HG03159 (cell line): ENCODE measurements around the gene DDX51.
"Not testable (repeated sequence)": the region's sequence is repeated elsewhere in the genome, so short reads cannot be mapped to it uniquely, and the experiment has no call there.

Source experiments
- ATAC-seq: cut with Tn5 transposase; IDR thresholded peaks from one replicate; pipeline ENCODE4 v1.9.1; 2021; ENCODE audit warnings: mild to moderate bottlenecking, moderate library complexity; ENCODE audit not compliant: unreplicated experiment

DDX51 gene

DNA sequence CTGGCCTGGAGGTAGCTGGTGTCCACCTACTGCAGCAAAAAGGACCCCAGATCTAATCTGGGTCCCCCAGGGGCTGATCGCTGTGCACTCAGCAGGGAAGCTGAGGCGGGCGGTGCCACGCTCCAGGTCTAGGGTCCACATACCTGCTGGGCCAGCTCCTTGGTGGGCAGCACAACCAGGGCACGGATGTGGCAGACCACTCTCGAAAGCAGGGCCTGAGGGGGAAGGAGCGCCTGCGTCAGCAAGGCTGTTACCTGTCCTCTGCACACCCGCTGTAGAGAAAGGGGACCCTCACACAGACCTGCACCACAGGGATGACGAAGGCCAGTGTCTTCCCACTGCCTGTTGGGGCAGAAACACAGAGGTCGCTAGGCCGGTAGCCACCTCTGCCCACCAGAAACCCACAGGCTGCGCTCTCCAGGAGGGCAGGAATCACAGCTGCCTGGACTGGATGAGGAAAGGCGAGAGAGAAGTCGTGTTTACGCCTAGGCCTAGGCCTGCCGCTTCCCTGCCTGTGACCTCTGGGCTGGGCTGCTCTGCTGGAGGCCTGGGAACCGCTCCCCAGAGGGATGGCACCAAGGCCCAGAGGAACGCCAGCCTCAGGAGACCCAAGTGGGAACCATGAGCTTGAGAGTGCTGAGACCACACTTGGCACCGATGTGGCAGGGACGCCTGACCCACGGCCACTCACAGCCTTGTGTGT is 2.0 kb downstream of the DDX51 start:
- no peak for ATAC-seq

- ATAC-seq: no peak
These were observed 2.9 kb downstream of the DDX51 start for GRCh38 chr12:132140918-132141841.

DNA sequence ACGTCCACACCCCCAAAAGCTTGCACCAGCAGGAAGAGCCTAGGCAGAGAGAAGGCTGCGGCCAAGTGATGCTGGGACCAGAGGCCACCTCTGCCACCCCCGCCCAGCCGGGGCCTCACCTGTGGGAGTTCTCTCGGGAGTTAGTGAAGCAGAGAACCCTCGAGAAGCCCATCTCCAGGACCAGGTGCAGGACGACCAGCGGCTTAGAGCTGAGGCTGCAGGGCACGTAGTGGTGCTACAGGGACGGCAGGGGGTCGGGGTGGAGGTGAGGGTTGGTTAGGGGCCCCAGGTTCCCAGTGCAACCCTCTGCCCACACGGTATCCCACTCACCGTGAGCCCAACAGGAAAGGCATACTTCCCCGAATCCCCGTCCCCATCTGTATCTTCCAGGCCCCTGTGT is 3.6 kb downstream of the DDX51 start:
- no peak for ATAC-seq

GRCh38 chr12:132139912-132140311 is 4.2 kb downstream of the DDX51 start:
- no peak for ATAC-seq

DNA sequence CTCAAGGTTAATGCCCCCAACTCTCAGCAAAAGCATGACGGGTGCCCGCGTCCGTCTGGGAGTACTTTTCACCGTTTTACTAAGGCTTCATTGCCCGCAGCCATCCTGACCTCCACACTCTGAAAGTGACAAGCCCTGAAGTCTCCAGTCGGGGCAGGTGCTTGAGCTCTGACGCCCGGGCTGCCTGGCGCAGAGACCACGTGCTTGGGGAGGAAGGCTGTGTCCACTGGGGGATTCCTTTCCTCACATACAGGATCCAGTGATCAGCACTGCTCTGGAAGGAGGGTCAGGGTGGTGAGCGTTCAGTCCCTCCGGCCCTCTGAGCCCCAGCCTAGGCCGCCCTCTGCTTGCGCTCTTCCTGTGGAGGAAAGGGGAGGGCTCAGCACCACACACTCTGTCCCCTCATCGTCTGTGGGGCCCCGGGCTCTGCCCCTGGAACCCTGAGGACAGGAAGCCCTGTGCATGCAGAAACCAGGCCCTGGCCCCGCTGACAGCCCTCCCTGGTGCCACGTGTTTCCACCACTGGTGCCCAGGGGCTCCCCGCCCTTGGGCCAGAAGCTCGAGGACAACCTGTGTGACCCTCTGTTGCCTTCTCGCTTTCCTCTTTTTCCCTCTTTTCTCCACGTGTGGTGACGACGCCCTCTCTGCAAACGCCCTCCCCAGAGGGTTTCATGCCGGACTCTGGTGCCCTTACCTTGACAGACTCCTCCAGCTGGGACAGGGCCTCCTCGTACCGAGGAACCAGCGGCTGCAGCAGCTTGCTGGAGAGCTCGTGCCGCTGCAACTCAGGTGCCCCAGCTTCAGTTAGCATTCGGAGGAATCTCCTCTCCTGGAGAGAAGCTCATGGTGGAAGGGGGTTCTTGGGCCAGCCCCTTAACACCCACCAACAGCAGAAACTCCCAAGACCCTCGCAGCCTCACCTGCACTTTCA is 4.9 kb downstream of the DDX51 start:
- no peak for ATAC-seq

GRCh38 chr12:132137483-132138125 is 6.5 kb downstream of the DDX51 start:
- no peak for ATAC-seq

DNA sequence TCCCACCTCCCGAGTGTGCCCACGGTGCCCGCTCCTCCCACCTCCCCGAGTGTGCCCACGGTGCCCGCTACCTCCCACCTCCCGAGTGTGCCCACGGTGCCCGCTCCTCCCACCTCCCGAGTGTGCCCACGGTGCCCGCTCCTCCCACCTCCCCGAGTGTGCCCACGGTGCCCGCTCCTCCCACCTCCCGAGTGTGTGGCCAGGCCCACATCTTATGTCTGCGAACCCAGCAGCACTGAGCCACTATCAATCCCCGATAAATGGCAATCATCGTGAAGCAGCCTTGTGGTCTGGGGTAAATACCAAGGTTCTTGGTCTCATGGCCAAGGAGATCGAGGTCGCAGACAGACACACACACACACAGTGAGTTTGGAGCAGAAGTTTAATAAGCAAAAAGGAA is 7.9 kb downstream of the DDX51 start:
- not testable (repeated sequence) for ATAC-seq

DNA sequence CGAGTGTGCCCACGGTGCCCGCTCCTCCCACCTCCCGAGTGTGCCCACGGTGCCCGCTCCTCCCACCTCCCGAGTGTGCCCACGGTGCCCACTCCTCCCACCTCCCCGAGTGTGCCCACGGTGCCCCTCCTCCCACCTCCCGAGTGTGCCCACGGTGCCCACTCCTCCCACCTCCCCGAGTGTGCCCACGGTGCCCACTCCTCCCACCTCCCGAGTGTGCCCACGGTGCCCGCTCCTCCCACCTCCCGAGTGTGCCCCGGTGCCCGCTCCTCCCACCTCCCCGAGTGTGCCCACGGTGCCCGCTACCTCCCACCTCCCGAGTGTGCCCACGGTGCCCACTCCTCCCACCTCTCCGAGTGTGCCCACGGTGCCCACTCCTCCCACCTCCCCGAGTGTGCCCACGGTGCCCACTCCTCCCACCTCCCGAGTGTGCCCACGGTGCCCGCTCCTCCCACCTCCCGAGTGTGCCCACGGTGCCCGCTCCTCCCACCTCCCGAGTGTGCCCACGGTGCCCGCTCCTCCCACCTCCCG is 9.4 kb downstream of the DDX51 start:
- ATAC-seq: not testable (repeated sequence)

DNA sequence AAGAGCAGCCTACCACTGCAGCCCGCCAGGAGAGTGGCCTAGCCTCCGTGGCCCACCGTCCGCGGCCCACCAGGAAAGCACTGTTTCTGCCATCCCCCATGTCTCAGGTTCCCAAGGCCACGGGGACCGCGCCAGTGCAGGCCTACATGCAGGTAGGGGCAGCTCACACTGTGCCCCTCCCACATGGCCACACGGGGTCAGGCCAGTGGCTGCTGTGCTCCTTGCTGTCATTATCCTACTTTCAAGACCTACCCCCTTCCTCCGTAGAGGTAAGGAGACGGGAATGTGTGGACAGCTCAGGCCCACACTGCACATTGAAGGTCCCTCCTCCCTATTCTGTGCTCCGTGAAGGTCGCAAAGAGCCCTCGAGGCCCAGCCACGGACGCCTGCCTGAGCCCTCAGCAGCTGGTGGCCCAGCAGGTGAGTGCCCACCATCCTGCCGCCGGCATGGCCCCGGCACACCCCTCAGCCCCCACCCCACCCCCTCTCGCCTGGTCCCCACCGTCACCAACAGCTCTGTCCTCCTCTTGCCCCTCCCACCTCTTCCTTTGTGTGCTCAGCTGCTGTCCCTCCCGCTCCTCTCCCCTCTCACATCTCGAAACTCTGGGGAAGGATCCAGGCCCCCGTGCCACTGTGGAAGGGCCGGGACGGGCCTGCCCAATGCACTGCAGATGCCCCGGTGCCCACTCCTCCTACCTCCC is 10.0 kb downstream of the DDX51 start:
- no peak for ATAC-seq

DNA sequence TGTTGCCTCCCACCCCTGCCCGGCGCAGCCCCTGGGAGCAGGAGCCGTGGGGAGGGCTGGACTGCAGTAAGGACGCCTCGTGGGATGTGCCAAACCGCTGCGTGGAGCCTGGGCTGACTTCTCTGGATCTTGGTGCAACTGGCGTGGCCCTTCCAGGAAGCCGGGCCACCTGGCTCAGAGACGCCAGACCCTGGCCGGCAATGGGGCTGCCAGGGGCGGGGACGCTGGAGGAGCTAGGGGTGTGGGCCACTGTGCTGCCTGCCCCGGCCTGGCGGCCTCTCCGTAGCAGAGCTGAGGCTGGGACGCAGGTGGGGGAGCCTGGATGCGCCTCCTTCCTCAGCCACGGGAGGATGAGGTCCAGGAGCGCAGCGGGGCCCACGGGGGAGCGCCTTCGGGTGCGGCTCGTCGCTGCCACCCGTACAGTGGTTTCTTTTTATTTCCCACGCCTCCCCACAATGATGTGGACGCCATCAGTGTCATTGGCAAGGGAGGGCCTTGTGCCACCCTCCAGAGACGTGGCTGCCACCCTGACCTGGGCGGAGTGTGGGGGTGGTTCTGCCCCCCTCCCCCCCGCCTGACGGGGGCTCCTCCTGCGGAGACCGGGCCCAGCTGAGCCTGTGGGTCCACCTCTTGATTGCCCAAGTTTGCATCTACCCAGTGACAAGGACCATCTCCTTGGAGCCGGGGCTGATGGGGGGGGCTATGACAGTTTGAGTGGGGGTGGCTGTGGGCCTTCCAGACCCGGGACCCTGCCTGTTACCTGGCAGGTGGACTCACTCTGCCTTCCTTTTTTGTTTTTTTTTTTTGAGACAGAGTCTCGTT is 11.3 kb downstream of the DDX51 start:
- no peak for ATAC-seq

GRCh38 chr12:132131952-132132351 is 12.2 kb downstream of the DDX51 start:
- no peak for ATAC-seq

GRCh38 chr12:132131229-132131628 is 12.9 kb downstream of the DDX51 start:
- ATAC-seq: no peak

DNA sequence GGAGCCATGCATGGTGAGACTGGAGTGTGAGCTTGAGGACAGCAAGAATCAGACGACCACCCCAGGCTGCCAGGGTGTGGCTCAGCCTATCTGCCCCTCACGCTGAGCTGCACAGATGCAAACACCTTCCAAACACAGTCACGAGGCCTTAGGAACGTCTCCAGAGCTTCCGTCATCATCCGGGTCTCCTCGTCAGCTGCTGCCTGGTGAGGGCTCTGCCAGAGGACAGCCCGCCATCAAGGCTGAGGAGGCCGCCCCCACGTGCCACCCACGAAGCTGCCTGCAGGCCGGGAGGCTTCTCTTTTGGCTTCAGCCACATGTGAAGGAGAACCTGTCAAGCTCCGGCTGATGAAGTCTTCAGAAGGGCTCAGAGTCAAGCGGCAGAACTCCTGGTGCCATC is 13.4 kb downstream of the DDX51 start:
- ATAC-seq: no peak

GRCh38 chr12:132129007-132129406 is 15.1 kb downstream of the DDX51 start:
- no peak for ATAC-seq

- no peak for ATAC-seq
These were observed 17.1 kb downstream of the DDX51 start for GRCh38 chr12:132127041-132127440.

- no peak for ATAC-seq
These were observed 18.4 kb downstream of the DDX51 start for GRCh38 chr12:132125736-132126135.

DNA sequence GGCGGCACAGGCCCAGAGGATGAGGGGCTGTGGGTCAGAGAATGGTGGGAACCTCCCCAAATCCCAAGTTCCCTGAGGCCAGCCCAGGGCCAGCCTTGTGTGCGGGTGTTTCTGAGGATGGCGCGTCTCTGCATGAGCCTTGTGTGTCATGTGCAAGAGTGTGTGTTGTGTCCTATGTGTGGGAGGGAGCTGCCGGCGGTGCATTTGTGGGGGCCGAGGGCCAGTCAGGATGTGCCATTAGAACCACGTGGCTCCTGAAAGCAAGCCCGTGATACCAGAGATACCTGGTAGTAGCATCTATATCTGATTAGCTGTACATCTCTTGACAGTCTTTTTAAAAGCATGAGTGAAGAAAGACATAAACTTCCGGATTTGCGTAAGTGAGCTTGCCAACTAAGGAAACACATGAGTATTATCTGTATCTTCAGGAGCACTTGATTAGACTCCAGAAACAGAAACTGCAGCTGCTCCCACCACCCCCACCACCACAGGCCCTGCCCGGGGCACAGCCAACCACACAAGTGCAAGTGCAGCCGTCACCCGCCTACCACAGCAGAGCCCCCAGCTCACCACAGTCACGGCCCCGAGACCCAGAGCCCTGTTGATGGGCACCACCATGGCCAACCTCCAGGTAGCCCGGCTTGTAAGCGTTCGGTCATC is 19.2 kb downstream of the DDX51 start:
- ATAC-seq: no peak
